H1 (cell line): ENCODE measurements around the gene PRDM2. TPM values are rescaled to one million over a fixed set of nuclear protein-coding genes. Genes with fewer than 3 reads are reported as not detected.

Source experiments
- CTCF ChIA-PET: fragments of 300-600 bp; sonication (Branson Sonifier 250); formaldehyde crosslinking; loops from one replicate; lab custom pipeline; 2021; ENCODE audit not compliant: partially characterized antibody; lab: Charles Lee
- POLR2A ChIA-PET: fragments of 300-600 bp; sonication (Branson Sonifier 250); formaldehyde crosslinking; loops from one replicate; lab custom pipeline; 2021; ENCODE audit warnings: inconsistent platforms; ENCODE audit not compliant: partially characterized antibody; lab: Charles Lee
- DNase-seq, 2 experiments: peaks; one replicate each; pipeline versions ENCODE4 v3.0.0 to v3.0.0-alpha.2; 2010 to 2022; ENCODE audit warnings: low spot score in 2 of 2, low read depth in 1 of 2, mixed read lengths in 1 of 2
- FAIRE-seq: peaks from 2 replicates; lab custom pipeline; 2011; peaks lifted over from hg19 to GRCh38; lab: Jason Lieb, UNC
- H2AFZ ChIP-seq: 2 replicates; pipeline ENCODE4 v1.8.1; 2012; ENCODE audit warnings: low read length, inconsistent platforms
- H2AK5ac ChIP-seq: 2 replicates; pipeline ENCODE4 v1.6.1; 2013; ENCODE audit warnings: low read depth, low read length
- H2BK120ac ChIP-seq: replicated peaks from 2 replicates; pipeline ENCODE3; 2013; ENCODE audit warnings: low read depth, low read length, inconsistent platforms
- H2BK12ac ChIP-seq: 2 replicates; pipeline ENCODE4 v1.6.1; 2013; ENCODE audit warnings: low read depth, low read length
- H2BK15ac ChIP-seq: 2 replicates; pipeline ENCODE4 v1.6.1; 2013; ENCODE audit warnings: low read length
- H2BK20ac ChIP-seq: 2 replicates; pipeline ENCODE4 v1.6.1; 2013; ENCODE audit warnings: low read length
- H2BK5ac ChIP-seq: 2 replicates; pipeline ENCODE4 v1.6.1; 2013; ENCODE audit warnings: low read depth, low read length
- H3K14ac ChIP-seq: 2 replicates; pipeline ENCODE4 v1.6.1; 2013; ENCODE audit warnings: inconsistent platforms; ENCODE audit not compliant: insufficient read length
- H3K18ac ChIP-seq: 2 replicates; pipeline ENCODE4 v1.6.1; 2013; ENCODE audit warnings: low read length; ENCODE audit errors: extremely low read depth
- H3K23ac ChIP-seq: 2 replicates; pipeline ENCODE4 v1.6.1; 2013; ENCODE audit warnings: inconsistent platforms; ENCODE audit not compliant: insufficient read length
- H3K23me2 ChIP-seq: 2 replicates; pipeline ENCODE4 v1.6.1; 2013; ENCODE audit warnings: low read depth, low read length
- H3K27ac ChIP-seq: 2 replicates; pipeline ENCODE4 v1.6.1; 2011; ENCODE audit warnings: low read depth, low read length, inconsistent platforms
- H3K27me3 ChIP-seq, 4 experiments: replicated peaks in 1 of 4; 1 replicate in 1 of 4; 2 replicates in 3 of 4; pipeline versions ENCODE4 v1.6.1 to v1.8.1; 2011 to 2013; ENCODE audit warnings: low read length in 3 of 4, mild to moderate bottlenecking in 3 of 4, inconsistent platforms in 2 of 4, mixed read lengths in 2 of 4, moderate library complexity in 1 of 4; ENCODE audit not compliant: control insufficient read depth in 3 of 4, insufficient read depth in 3 of 4; ENCODE audit errors: extremely low read depth in 1 of 4
- H3K36me3 ChIP-seq, 4 experiments: 2 replicates each; pipeline versions ENCODE4 v1.6.1 to v1.8.1; 2011 to 2013; ENCODE audit warnings: mild to moderate bottlenecking in 4 of 4, low read length in 3 of 4, moderate library complexity in 2 of 4, control low read depth in 1 of 4, inconsistent platforms in 1 of 4; ENCODE audit not compliant: insufficient read depth in 4 of 4, control insufficient read depth in 2 of 4
- H3K4ac ChIP-seq: replicated peaks from 2 replicates; pipeline ENCODE3; 2013; ENCODE audit warnings: low read length, low read depth, mixed read lengths, inconsistent platforms; ENCODE audit not compliant: insufficient read length
- H3K4me1 ChIP-seq, 4 experiments: replicated peaks in 1 of 4; 1 replicate in 1 of 4; 2 replicates in 3 of 4; pipeline versions ENCODE4 v1.6.1 to v1.8.1; 2011 to 2013; ENCODE audit warnings: low read length in 3 of 4, inconsistent platforms in 2 of 4, mixed read lengths in 1 of 4; ENCODE audit not compliant: insufficient read depth in 4 of 4, control insufficient read depth in 3 of 4
- H3K4me2 ChIP-seq, 2 experiments: 2 replicates each; pipeline versions ENCODE4 v1.6.1 to v1.8.1; 2011 to 2013; ENCODE audit warnings: low read depth in 2 of 2, low read length in 2 of 2, control low read depth in 1 of 2, inconsistent platforms in 1 of 2, mild to moderate bottlenecking in 1 of 2; ENCODE audit not compliant: insufficient read depth in 1 of 2
- H3K4me3 ChIP-seq, 4 experiments: fragments of 200-600, 300-600 bp in 1 of 4; sonication (generic), shearing (Covaris generic), sonication (Bioruptor Twin) in 1 of 4; 2 replicates each; pipeline versions ENCODE4 v1.5.1 to v1.8.1; 2011 to 2016; ENCODE audit warnings: low read length in 4 of 4, low read depth in 3 of 4, control low read depth in 2 of 4, inconsistent platforms in 2 of 4, mild to moderate bottlenecking in 2 of 4, mixed read lengths in 1 of 4, moderate library complexity in 1 of 4; ENCODE audit not compliant: insufficient read depth in 2 of 4; ENCODE audit errors: extremely low read depth in 1 of 4
- H3K56ac ChIP-seq: replicated peaks from 2 replicates; pipeline ENCODE3; 2013; ENCODE audit warnings: low read depth, mild to moderate bottlenecking, mixed read lengths, low read length, inconsistent platforms; ENCODE audit not compliant: insufficient read length
- H3K79me1 ChIP-seq: 2 replicates; pipeline ENCODE4 v1.6.1; 2013; ENCODE audit warnings: low read depth, low read length, control low read depth
- H3K79me2 ChIP-seq, 2 experiments: 2 replicates each; pipeline versions ENCODE4 v1.6.1 to v1.8.1; 2012 to 2013; ENCODE audit warnings: low read length in 2 of 2, mild to moderate bottlenecking in 2 of 2, inconsistent platforms in 1 of 2; ENCODE audit not compliant: insufficient read depth in 2 of 2, control insufficient read depth in 1 of 2
- H3K9ac ChIP-seq, 4 experiments: replicated peaks in 1 of 4; 1 replicate in 1 of 4; 2 replicates in 3 of 4; pipeline versions ENCODE4 v1.6.1 to v1.8.1; 2011 to 2013; ENCODE audit warnings: low read depth in 3 of 4, low read length in 3 of 4, control low read depth in 2 of 4, mild to moderate bottlenecking in 2 of 4, moderate library complexity in 2 of 4, inconsistent platforms in 1 of 4; ENCODE audit errors: extremely low read depth in 1 of 4
- H3K9me3 ChIP-seq, 2 experiments: 2 replicates each; pipeline versions ENCODE4 v1.6.1 to v1.8.1; 2012 to 2013; ENCODE audit warnings: mild to moderate bottlenecking in 2 of 2, moderate library complexity in 2 of 2, control low read depth in 1 of 2, inconsistent platforms in 1 of 2, low read depth in 1 of 2, low read length in 1 of 2, mixed read lengths in 1 of 2; ENCODE audit not compliant: insufficient read depth in 2 of 2
- H4K20me1 ChIP-seq, 2 experiments: replicated peaks in 1 of 2; 2 replicates each; pipeline versions ENCODE3 to v1.8.1; 2011 to 2013; ENCODE audit warnings: inconsistent platforms in 2 of 2, low read length in 2 of 2, mild to moderate bottlenecking in 1 of 2; ENCODE audit not compliant: insufficient read depth in 2 of 2, control insufficient read depth in 1 of 2
- H4K5ac ChIP-seq: 2 replicates; pipeline ENCODE4 v1.6.1; 2013; ENCODE audit warnings: low read length, low read depth, mixed read lengths, inconsistent platforms; ENCODE audit not compliant: insufficient read length
- H4K8ac ChIP-seq: 2 replicates; pipeline ENCODE4 v1.8.0; 2013; ENCODE audit warnings: mild to moderate bottlenecking, moderate library complexity, low read length, inconsistent platforms; ENCODE audit not compliant: insufficient read depth; ENCODE audit errors: extremely low read depth
- H4K91ac ChIP-seq: replicated peaks from 2 replicates; pipeline ENCODE3; 2013; ENCODE audit warnings: low read length, mixed read lengths, inconsistent platforms; ENCODE audit not compliant: insufficient read length
- CTCF ChIP-seq, 3 experiments: IDR thresholded peaks; 1 replicate in 2 of 3; 2 replicates in 1 of 3; pipeline versions ENCODE4 v1.5.1 to v1.6.1; 2011; ENCODE audit warnings: low read length in 3 of 3, mild to moderate bottlenecking in 3 of 3, inconsistent platforms in 2 of 3, low read depth in 1 of 3, moderate library complexity in 1 of 3; ENCODE audit not compliant: insufficient read depth in 1 of 3; ENCODE audit errors: control extremely low read depth in 1 of 3
- MAX ChIP-seq: IDR thresholded peaks from 2 replicates; pipeline ENCODE4 v1.6.1; 2012; ENCODE audit warnings: inconsistent platforms
- RAD21 ChIP-seq, 2 experiments: IDR thresholded peaks in 1 of 2; conservative IDR thresholded peaks in 1 of 2; 2 replicates each; pipeline ENCODE4 v1.6.1; 2011; ENCODE audit warnings: low read depth in 2 of 2, low read length in 2 of 2, improper control_type of control experiment in 1 of 2, inconsistent platforms in 1 of 2, mild to moderate bottlenecking in 1 of 2, moderate library complexity in 1 of 2
- WGBS, 2 experiments: shearing (Covaris generic) in 1 of 2; methylation state at CpG; one replicate each; pipeline versions ENCODE4 v1.1.6 to v1.1.7; 2013 to 2015; ENCODE audit warnings: low lambda C conversion rate in 2 of 2, mixed read lengths in 2 of 2, inconsistent platforms in 1 of 2, low coverage in 1 of 2, missing lambda C conversion rate in 1 of 2; ENCODE audit not compliant: insufficient replicate concordance in 2 of 2, insufficient coverage in 1 of 2, insufficient read length in 1 of 2; ENCODE audit errors: extremely low coverage in 1 of 2, missing lambda C conversion rate in 1 of 2; 5-methylcytosine and 5-hydroxymethylcytosine counted together
- polyA plus RNA-seq, 7 experiments: library from polyadenylated mRNA; depleted of rRNA in 3 of 7; stranded (reverse) in 5 of 7; unstranded in 2 of 7; fragments of >200 nt in 5 of 7; fragments of 200-250 nt in 2 of 7; gene quantifications; 1 replicate in 5 of 7; 2 replicates in 1 of 7; 4 replicates in 1 of 7; pipeline versions ENCODE4 v1.2.1 to v1.2.3, GENCODE V29; 2011 to 2013; ENCODE audit warnings: missing spikeins in 2 of 7, mixed read lengths in 2 of 7
- total RNA-seq: library from RNA; stranded (reverse); fragmentation: NEBNext Ultra II Directional; extraction: Animal tissue kit (Norgen Biotek cat#: 25700); gene quantifications from 2 replicates; pipeline ENCODE4 v1.2.1, GENCODE V29; 2021

Gene PRDM2
- total and polyA plus RNA-seq, 2 of the 8 experiments (the other 6 are each of a cell fraction or from before 2014, with no cell fraction given) = 5.8 to 21.2 TPM

- no peaks in the 10 kb centered on the region for H3K79me2 ChIP-seq
- ChIA-PET POLR2A (no interaction called here), CTCF (interaction anchor here (0.7 to 4.6 kb wide), 18 partner anchors 12 to 207 kb away, joined by 3 to 30 read pairs (median 3); no protein-coding TSS in a partner anchor)
- no peak overlapping the region for H3K9ac ChIP-seq
- H3K4me2 ChIP-seq = 0 out of 4 replicates have a peak overlapping the region, but pooled peaks of 1 of the 2 experiments have one; percentile 22
- no peak overlapping the region for H3K27ac ChIP-seq
- no peak overlapping the region for H2BK120ac ChIP-seq
- H3K14ac ChIP-seq = no peak overlapping the region
- no peak overlapping the region for H4K91ac ChIP-seq
- no peak overlapping the region for H3K23ac ChIP-seq
- no peak overlapping the region for H4K5ac ChIP-seq
- peaks cover 0 to 2% (median 0%) of the 10 kb centered on the region in 4 experiments; a peak in 2 of 7 replicates for H3K27me3 ChIP-seq
- peak; percentile 65 to 93 for DNase-seq
- H3K4me1 ChIP-seq = no peaks in the 10 kb centered on the region; a peak in 1 of 7 replicates
- peak overlapping the region; percentile 91 for H2AFZ ChIP-seq
- H2BK12ac ChIP-seq = no peak overlapping the region; the same call in 1 of the 2 replicates
- no peaks in the 10 kb centered on the region for H3K9me3 ChIP-seq
- no peak overlapping the region for H2BK5ac ChIP-seq
- no peak overlapping the region for H2BK20ac ChIP-seq
- FAIRE-seq = no peak
- H3K23me2 ChIP-seq = no peaks in the 10 kb centered on the region; the same call in 1 of the 2 replicates
- H3K56ac ChIP-seq = no peak overlapping the region
- H3K79me1 ChIP-seq = no peaks in the 10 kb centered on the region
- no peak overlapping the region for H2BK15ac ChIP-seq
- no peak for TF ChIP-seq MAX
- TF ChIP-seq CTCF (IDR thresholded peaks at IDR 0.05; ENCODE audit: control extremely low read depth in 1 of 3, insufficient read depth in 1 of 3, low read depth in 1 of 3, low read length in 3 of 3) = peak; percentile 79 to 94 (median 91)
- TF ChIP-seq RAD21 (IDR thresholded peaks at IDR 0.05 in 1 of 2, conservative IDR thresholded peaks at IDR 0.05 in 1 of 2; ENCODE audit: low read depth in 2 of 2, low read length in 2 of 2) = peak; percentile 73 to 81
- TF ChIP-seq, all 59 proteins: peak for 2
- Histone ChIP-seq H4K20me1 (no peaks in the 10 kb centered on the region), H3K36me3 (no peaks in the 10 kb centered on the region), H3K18ac (peak overlapping the region; percentile 85; the same call in 1 of the 2 replicates), H4K8ac (peak overlapping the region; percentile 90; the same call in 1 of the 2 replicates), H2AK5ac (no peak overlapping the region), H3K4me3 (no peak overlapping the region), H3K4ac (no peak overlapping the region)
- 65% methylated on average over 18 of the region's 18 CpGs; no CpG with 5 or more reads in 1 of the 2 experiments for WGBS, 2 experiments
These were observed 128.6 kb downstream of the PRDM2 start for GRCh38 chr1:13828454-13829151.
